HL-60/S4 treated with retinoic acid at 250 ng/mL for 4 days and 3 days (cell line): Measurements from ENCODE around the gene ZFAND3.

Experiments
- in situ Hi-C: fragments of 300-500 bp; cut with MboI; formaldehyde crosslinking; loops from 2 replicates; pipeline ENCODE4 v1.7.0; 2022; ENCODE audit warnings: low sequenced_read_pairs

Gene ZFAND3

GRCh38 chr6:38143191-38144150 lies 323.9 kb downstream of the ZFAND3 start:
- in situ Hi-C loops: no loop called here

DNA sequence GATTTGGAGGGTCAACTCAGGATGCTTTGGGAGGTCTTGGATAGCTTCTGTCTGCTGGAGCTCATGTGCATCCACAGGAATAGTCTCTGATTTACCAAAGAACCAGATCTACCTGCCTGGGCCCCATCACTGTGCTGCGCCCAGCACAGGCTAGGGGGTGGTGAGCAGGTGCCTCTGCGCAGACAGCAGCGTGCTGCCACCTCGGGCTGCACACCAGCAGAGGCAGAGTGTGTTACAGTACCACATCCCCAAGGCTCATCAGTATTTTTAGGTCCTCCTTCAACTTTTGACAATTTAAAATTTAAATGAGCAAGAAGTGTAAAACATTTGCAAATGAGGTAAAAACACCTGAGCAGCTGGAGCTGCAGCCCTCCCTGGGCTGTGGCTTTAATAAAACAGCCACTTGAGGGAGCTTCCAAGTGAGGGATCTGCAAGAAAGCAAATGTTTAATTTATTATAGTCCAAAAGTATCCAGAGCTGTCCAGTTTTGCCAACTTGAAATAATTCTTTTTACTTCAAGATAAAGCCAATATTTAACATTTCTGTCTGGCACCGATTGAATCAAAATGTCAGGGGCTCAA lies 324.9 kb downstream of the ZFAND3 start:
- in situ Hi-C loops: no loop called here

- in situ Hi-C loops: no loop called here
Observed at GRCh38 chr6:38146021-38146733, 326.6 kb downstream of the ZFAND3 start.

- in situ Hi-C loops: no loop called here
Observed at GRCh38 chr6:38146734-38147027, 327.2 kb downstream of the ZFAND3 start.

- in situ Hi-C loops: no loop called here
Observed at GRCh38 chr6:38148606-38149005, 329.1 kb downstream of the ZFAND3 start.

DNA sequence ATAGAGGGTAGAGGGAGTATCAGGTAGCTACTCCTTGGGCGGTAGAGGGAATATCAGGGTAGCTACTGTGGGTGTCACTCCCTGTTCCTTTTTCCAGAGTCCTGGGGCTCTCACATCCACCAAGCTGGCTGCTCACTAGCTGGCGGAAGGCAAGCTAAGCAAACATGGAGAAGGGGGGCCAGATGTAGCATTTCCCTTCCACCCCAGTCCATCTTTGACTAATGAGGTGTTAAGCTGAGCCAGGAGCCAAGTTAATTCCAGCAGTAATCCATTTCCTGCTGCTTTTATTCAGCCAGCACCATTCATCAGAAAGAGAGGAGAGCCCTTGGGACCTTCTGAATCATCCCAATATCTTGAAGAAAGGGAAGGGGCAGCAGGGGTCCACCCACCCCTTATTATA lies 330.0 kb downstream of the ZFAND3 start:
- in situ Hi-C loops: no loop called here

DNA sequence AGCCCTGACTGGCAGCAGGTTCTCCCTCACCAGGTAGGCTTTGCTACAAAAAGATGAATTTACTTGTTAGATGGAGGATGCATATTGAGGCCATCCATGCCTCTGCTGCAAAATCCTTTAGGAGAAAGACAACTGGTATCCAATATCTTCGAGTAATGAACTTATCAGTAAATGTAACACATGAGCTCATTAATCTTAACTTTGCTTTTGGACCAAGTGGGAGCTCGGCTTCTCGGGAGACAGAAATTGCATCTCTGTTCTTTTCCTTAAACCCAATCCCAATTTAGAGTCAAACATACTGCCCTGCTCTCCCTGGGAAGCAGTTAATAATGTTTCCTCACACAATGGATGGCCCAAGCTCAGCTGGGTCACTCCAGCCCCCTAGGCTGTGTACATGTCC lies 330.5 kb downstream of the ZFAND3 start:
- in situ Hi-C loops: no loop called here

GRCh38 chr6:38150681-38151296 lies 331.3 kb downstream of the ZFAND3 start:
- in situ Hi-C loops: no loop called here

- in situ Hi-C loops: no loop called here
Observed at GRCh38 chr6:38151580-38152500, 332.3 kb downstream of the ZFAND3 start.

GRCh38 chr6:38152620-38153019 lies 333.1 kb downstream of the ZFAND3 start:
- in situ Hi-C loops: no loop called here

DNA sequence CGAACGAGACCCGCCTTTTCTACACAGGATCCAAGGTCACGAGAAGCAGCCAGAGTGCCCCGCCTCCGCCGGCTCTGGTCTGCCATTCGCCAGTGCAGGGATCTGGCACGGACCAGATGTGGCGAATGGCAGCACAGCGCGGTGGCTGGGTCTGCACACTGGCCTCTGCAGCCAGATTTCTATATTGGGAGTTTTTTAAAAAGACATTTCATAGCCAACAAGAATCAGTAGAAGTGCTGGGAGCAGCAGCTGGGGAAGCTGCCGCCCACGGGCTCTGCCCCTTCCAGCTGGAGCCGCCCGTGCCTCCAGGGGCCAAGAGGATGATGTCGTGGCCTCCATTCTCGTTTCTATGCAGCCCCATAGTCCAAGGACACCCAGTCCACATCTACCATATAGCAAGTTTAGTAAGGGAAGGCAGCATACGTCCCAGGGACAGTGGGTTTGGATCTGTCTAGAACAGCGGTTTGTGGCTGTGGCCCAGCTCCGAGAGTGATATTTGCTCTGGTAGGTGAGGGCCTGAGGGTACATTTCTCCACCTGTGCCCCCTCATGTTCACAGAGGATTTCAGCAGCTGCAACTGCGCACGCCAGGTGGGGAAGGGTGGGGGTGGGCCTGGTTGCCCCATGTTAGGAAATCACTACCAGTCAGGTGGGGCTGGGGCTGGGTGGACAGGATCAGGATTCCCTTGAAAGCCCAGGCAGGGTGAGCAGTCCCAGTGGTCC lies 333.7 kb downstream of the ZFAND3 start:
- in situ Hi-C loops: no loop called here

DNA sequence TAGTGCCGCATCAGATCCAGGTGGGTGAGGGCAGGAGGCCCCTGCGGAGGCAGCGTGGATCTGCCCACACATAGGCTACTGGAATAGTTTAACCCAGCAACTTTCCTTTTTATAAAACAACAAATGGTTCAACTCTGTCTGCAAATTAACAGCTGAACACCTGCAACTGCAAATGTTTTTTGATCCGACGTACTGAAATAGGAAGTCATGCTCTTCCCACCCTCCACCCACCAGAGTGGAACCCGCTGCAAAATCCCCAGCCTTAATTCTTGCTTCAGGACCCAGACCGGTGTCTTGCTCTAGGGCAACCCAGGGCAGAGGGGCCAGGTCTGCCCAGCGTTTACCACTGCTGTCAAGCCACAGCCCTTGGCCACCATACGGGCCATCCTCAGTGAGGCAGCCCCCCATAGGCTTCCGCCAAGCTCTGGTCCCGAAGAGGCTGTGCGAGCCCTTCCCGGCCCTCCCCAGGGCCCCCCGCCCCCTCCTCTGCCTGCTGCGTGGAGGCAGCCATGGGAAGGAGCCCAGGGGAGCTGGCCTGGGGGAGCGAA lies 334.3 kb downstream of the ZFAND3 start:
- in situ Hi-C loops: no loop called here

- in situ Hi-C loops: no loop called here
Observed at GRCh38 chr6:38154731-38155130, 335.2 kb downstream of the ZFAND3 start.

DNA sequence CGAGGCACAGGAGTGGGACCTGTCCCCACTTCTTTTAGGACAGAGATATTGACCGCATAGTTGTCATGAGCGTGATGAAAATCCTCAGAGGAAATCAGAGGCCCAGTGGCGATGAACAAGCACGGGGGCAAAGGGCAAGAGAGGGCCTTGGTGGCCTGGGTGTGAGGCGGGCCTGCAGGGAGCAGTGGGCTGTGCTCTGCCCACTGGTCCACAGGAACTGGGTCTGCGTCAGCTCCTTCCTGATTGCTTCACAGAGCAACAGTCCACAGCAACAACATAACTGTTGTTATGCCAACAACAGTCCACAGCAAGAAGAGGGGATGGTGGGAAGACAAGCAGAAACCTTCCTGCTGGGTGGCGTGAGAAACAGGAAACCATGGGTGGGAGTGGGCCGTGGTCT lies 335.6 kb downstream of the ZFAND3 start:
- in situ Hi-C loops: no loop called here

GRCh38 chr6:38155621-38156204 lies 336.2 kb downstream of the ZFAND3 start:
- in situ Hi-C loops: no loop called here

DNA sequence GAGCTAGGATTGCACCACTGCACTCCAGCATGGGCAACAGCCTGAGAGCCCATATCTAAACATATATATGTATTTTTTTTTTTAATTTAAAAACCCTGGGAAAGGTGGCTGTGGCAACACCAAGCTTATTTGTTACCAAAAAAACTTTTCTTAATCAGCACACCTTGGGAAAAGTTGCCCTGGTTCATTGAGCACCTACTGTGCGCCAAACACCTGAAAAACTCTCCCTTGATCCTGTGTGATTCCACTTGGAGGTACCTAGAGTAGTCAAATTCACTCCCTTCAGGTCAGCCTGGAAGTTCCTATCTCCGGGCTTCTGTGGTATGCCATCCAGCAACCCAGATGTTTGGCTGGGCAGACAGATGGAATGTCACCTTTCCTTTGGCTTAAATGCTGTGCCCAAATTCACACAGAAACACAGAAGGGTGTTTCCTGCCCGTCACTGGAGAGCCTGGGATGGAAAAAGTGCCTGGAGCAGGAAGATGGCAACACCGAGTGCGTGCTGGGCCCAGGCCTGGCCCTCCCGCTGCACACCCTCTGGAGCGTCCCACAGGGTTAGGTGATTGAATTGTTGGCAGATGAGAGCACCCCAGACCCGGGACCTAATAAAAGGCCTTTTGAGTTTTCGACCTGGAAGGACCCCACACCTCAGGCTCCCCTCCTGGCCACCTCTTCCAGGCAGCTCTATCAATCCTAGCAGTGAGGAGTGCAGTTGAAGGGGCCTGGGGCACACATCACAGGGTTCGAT lies 337.5 kb downstream of the ZFAND3 start:
- in situ Hi-C loops: no loop called here

GRCh38 chr6:38157905-38158304 lies 338.4 kb downstream of the ZFAND3 start:
- in situ Hi-C loops: no loop called here

DNA sequence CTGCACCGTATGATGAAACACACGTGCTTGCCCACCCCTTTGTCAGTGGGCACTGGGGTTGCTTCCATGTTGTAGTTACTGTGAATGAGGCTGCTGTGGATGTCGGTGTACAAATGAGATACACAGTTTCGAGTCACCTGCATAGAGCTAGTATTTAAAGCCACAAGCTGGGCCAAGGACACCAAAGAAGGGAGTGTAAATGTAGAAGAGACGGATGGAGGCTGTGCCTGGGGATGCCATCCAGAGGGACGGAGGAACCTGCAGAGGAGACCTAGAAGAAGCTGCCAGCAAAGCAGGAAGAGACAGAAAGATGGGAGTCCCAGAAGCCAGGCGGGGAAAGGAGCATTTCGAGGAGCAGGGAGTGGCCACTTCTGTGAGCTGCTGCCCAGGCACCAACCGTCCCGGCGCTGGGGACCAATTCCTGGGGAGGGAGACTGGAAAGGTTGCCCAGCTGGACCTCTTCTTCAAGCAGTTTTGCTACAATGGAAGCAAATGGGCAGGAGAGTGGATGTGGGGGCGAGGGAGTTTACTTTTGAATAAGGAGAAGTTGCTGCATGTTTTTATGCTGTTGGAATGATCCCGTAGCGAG lies 339.3 kb downstream of the ZFAND3 start:
- in situ Hi-C loops: no loop called here
